H1 (cell line): ENCODE results near the gene GTF2A2. TPM values are rescaled to one million over a fixed set of nuclear protein-coding genes. Genes with fewer than 3 reads are reported as not detected.

Source experiments
- CTCF ChIA-PET: fragments of 300-600 bp; sonication (Branson Sonifier 250); formaldehyde crosslinking; loops from one replicate; lab custom pipeline; 2021; ENCODE audit not compliant: partially characterized antibody; lab: Charles Lee
- POLR2A ChIA-PET: fragments of 300-600 bp; sonication (Branson Sonifier 250); formaldehyde crosslinking; loops from one replicate; lab custom pipeline; 2021; ENCODE audit warnings: inconsistent platforms; ENCODE audit not compliant: partially characterized antibody; lab: Charles Lee
- DNase-seq, 2 experiments: peaks; one replicate each; pipeline versions ENCODE4 v3.0.0 to v3.0.0-alpha.2; 2010 to 2022; ENCODE audit warnings: low spot score in 2 of 2, low read depth in 1 of 2, mixed read lengths in 1 of 2
- FAIRE-seq: peaks from 2 replicates; lab custom pipeline; 2011; peaks lifted over from hg19 to GRCh38; lab: Jason Lieb, UNC
- H2AFZ ChIP-seq: 2 replicates; pipeline ENCODE4 v1.8.1; 2012; ENCODE audit warnings: low read length, inconsistent platforms
- H2AK5ac ChIP-seq: 2 replicates; pipeline ENCODE4 v1.6.1; 2013; ENCODE audit warnings: low read depth, low read length
- H2BK120ac ChIP-seq: replicated peaks from 2 replicates; pipeline ENCODE3; 2013; ENCODE audit warnings: low read depth, low read length, inconsistent platforms
- H2BK12ac ChIP-seq: 2 replicates; pipeline ENCODE4 v1.6.1; 2013; ENCODE audit warnings: low read depth, low read length
- H2BK15ac ChIP-seq: 2 replicates; pipeline ENCODE4 v1.6.1; 2013; ENCODE audit warnings: low read length
- H2BK20ac ChIP-seq: 2 replicates; pipeline ENCODE4 v1.6.1; 2013; ENCODE audit warnings: low read length
- H2BK5ac ChIP-seq: 2 replicates; pipeline ENCODE4 v1.6.1; 2013; ENCODE audit warnings: low read depth, low read length
- H3K14ac ChIP-seq: 2 replicates; pipeline ENCODE4 v1.6.1; 2013; ENCODE audit warnings: inconsistent platforms; ENCODE audit not compliant: insufficient read length
- H3K18ac ChIP-seq: 2 replicates; pipeline ENCODE4 v1.6.1; 2013; ENCODE audit warnings: low read length; ENCODE audit errors: extremely low read depth
- H3K23ac ChIP-seq: 2 replicates; pipeline ENCODE4 v1.6.1; 2013; ENCODE audit warnings: inconsistent platforms; ENCODE audit not compliant: insufficient read length
- H3K23me2 ChIP-seq: 2 replicates; pipeline ENCODE4 v1.6.1; 2013; ENCODE audit warnings: low read depth, low read length
- H3K27ac ChIP-seq: 2 replicates; pipeline ENCODE4 v1.6.1; 2011; ENCODE audit warnings: low read depth, low read length, inconsistent platforms
- H3K27me3 ChIP-seq, 4 experiments: replicated peaks in 1 of 4; 1 replicate in 1 of 4; 2 replicates in 3 of 4; pipeline versions ENCODE4 v1.6.1 to v1.8.1; 2011 to 2013; ENCODE audit warnings: low read length in 3 of 4, mild to moderate bottlenecking in 3 of 4, inconsistent platforms in 2 of 4, mixed read lengths in 2 of 4, moderate library complexity in 1 of 4; ENCODE audit not compliant: control insufficient read depth in 3 of 4, insufficient read depth in 3 of 4; ENCODE audit errors: extremely low read depth in 1 of 4
- H3K36me3 ChIP-seq, 4 experiments: 2 replicates each; pipeline versions ENCODE4 v1.6.1 to v1.8.1; 2011 to 2013; ENCODE audit warnings: mild to moderate bottlenecking in 4 of 4, low read length in 3 of 4, moderate library complexity in 2 of 4, control low read depth in 1 of 4, inconsistent platforms in 1 of 4; ENCODE audit not compliant: insufficient read depth in 4 of 4, control insufficient read depth in 2 of 4
- H3K4ac ChIP-seq: replicated peaks from 2 replicates; pipeline ENCODE3; 2013; ENCODE audit warnings: low read length, low read depth, mixed read lengths, inconsistent platforms; ENCODE audit not compliant: insufficient read length
- H3K4me1 ChIP-seq, 4 experiments: replicated peaks in 1 of 4; 1 replicate in 1 of 4; 2 replicates in 3 of 4; pipeline versions ENCODE4 v1.6.1 to v1.8.1; 2011 to 2013; ENCODE audit warnings: low read length in 3 of 4, inconsistent platforms in 2 of 4, mixed read lengths in 1 of 4; ENCODE audit not compliant: insufficient read depth in 4 of 4, control insufficient read depth in 3 of 4
- H3K4me2 ChIP-seq, 2 experiments: 2 replicates each; pipeline versions ENCODE4 v1.6.1 to v1.8.1; 2011 to 2013; ENCODE audit warnings: low read depth in 2 of 2, low read length in 2 of 2, control low read depth in 1 of 2, inconsistent platforms in 1 of 2, mild to moderate bottlenecking in 1 of 2; ENCODE audit not compliant: insufficient read depth in 1 of 2
- H3K4me3 ChIP-seq, 4 experiments: fragments of 200-600, 300-600 bp in 1 of 4; sonication (generic), shearing (Covaris generic), sonication (Bioruptor Twin) in 1 of 4; 2 replicates each; pipeline versions ENCODE4 v1.5.1 to v1.8.1; 2011 to 2016; ENCODE audit warnings: low read length in 4 of 4, low read depth in 3 of 4, control low read depth in 2 of 4, inconsistent platforms in 2 of 4, mild to moderate bottlenecking in 2 of 4, mixed read lengths in 1 of 4, moderate library complexity in 1 of 4; ENCODE audit not compliant: insufficient read depth in 2 of 4; ENCODE audit errors: extremely low read depth in 1 of 4
- H3K56ac ChIP-seq: replicated peaks from 2 replicates; pipeline ENCODE3; 2013; ENCODE audit warnings: low read depth, mild to moderate bottlenecking, mixed read lengths, low read length, inconsistent platforms; ENCODE audit not compliant: insufficient read length
- H3K79me1 ChIP-seq: 2 replicates; pipeline ENCODE4 v1.6.1; 2013; ENCODE audit warnings: low read depth, low read length, control low read depth
- H3K79me2 ChIP-seq, 2 experiments: 2 replicates each; pipeline versions ENCODE4 v1.6.1 to v1.8.1; 2012 to 2013; ENCODE audit warnings: low read length in 2 of 2, mild to moderate bottlenecking in 2 of 2, inconsistent platforms in 1 of 2; ENCODE audit not compliant: insufficient read depth in 2 of 2, control insufficient read depth in 1 of 2
- H3K9ac ChIP-seq, 4 experiments: replicated peaks in 1 of 4; 1 replicate in 1 of 4; 2 replicates in 3 of 4; pipeline versions ENCODE4 v1.6.1 to v1.8.1; 2011 to 2013; ENCODE audit warnings: low read depth in 3 of 4, low read length in 3 of 4, control low read depth in 2 of 4, mild to moderate bottlenecking in 2 of 4, moderate library complexity in 2 of 4, inconsistent platforms in 1 of 4; ENCODE audit errors: extremely low read depth in 1 of 4
- H3K9me3 ChIP-seq, 2 experiments: 2 replicates each; pipeline versions ENCODE4 v1.6.1 to v1.8.1; 2012 to 2013; ENCODE audit warnings: mild to moderate bottlenecking in 2 of 2, moderate library complexity in 2 of 2, control low read depth in 1 of 2, inconsistent platforms in 1 of 2, low read depth in 1 of 2, low read length in 1 of 2, mixed read lengths in 1 of 2; ENCODE audit not compliant: insufficient read depth in 2 of 2
- H4K20me1 ChIP-seq, 2 experiments: replicated peaks in 1 of 2; 2 replicates each; pipeline versions ENCODE3 to v1.8.1; 2011 to 2013; ENCODE audit warnings: inconsistent platforms in 2 of 2, low read length in 2 of 2, mild to moderate bottlenecking in 1 of 2; ENCODE audit not compliant: insufficient read depth in 2 of 2, control insufficient read depth in 1 of 2
- H4K5ac ChIP-seq: 2 replicates; pipeline ENCODE4 v1.6.1; 2013; ENCODE audit warnings: low read length, low read depth, mixed read lengths, inconsistent platforms; ENCODE audit not compliant: insufficient read length
- H4K8ac ChIP-seq: 2 replicates; pipeline ENCODE4 v1.8.0; 2013; ENCODE audit warnings: mild to moderate bottlenecking, moderate library complexity, low read length, inconsistent platforms; ENCODE audit not compliant: insufficient read depth; ENCODE audit errors: extremely low read depth
- H4K91ac ChIP-seq: replicated peaks from 2 replicates; pipeline ENCODE3; 2013; ENCODE audit warnings: low read length, mixed read lengths, inconsistent platforms; ENCODE audit not compliant: insufficient read length
- ASH2L ChIP-seq: fragments of 200-600, 300-600 bp; sonication (generic); IDR thresholded peaks from one replicate; pipeline ENCODE4 v1.7.1; 2017; ENCODE audit warnings: low read length
- CHD1 ChIP-seq: IDR thresholded peaks from 2 replicates; pipeline ENCODE4 v1.6.1; 2012; ENCODE audit warnings: low read depth, low read length, improper control_type of control experiment
- EP300 ChIP-seq, 2 experiments: IDR thresholded peaks; 1 replicate in 1 of 2; 2 replicates in 1 of 2; pipeline ENCODE4 v1.6.1; 2011 to 2012; ENCODE audit warnings: low read depth in 2 of 2, low read length in 2 of 2, mild to moderate bottlenecking in 2 of 2, borderline replicate concordance in 1 of 2, inconsistent platforms in 1 of 2, moderate library complexity in 1 of 2
- MAX ChIP-seq: IDR thresholded peaks from 2 replicates; pipeline ENCODE4 v1.6.1; 2012; ENCODE audit warnings: inconsistent platforms
- PHF8 ChIP-seq: fragments of 200-600 bp; sonication (generic); conservative IDR thresholded peaks from 2 replicates; pipeline ENCODE4 v1.7.1; 2012; ENCODE audit warnings: low read depth, mild to moderate bottlenecking, inconsistent platforms, low read length, moderate library complexity
- POU5F1 ChIP-seq: IDR thresholded peaks from 2 replicates; pipeline ENCODE4 v1.6.1; 2011; ENCODE audit warnings: low read depth, mild to moderate bottlenecking, low read length, moderate library complexity
- RNF2 ChIP-seq: fragments of 200-900, 300-1000 bp; sonication (generic); IDR thresholded peaks from 2 replicates; pipeline ENCODE4 v1.7.1; 2016; ENCODE audit warnings: borderline replicate concordance, low read depth, mild to moderate bottlenecking, antibody characterized with exemption, low read length; ENCODE audit not compliant: poor library complexity, severe bottlenecking; ENCODE audit errors: missing control alignments
- SAP30 ChIP-seq: fragments of 300-600 bp; sonication (generic); IDR thresholded peaks from 2 replicates; pipeline ENCODE4 v1.7.1; 2012; ENCODE audit warnings: low read length, moderate library complexity, mild to moderate bottlenecking, inconsistent platforms; ENCODE audit not compliant: insufficient read depth, insufficient replicate concordance
- SP1 ChIP-seq: IDR thresholded peaks from 2 replicates; pipeline ENCODE4 v1.6.1; 2011; ENCODE audit warnings: low read depth, low read length
- SUZ12 ChIP-seq: fragments of 200-600 bp; sonication (generic); IDR thresholded peaks from 2 replicates; pipeline ENCODE4 v1.6.1; 2012; ENCODE audit warnings: mild to moderate bottlenecking, inconsistent platforms, low read length, moderate library complexity, mixed read lengths
- TAF1 ChIP-seq: IDR thresholded peaks from 2 replicates; pipeline ENCODE4 v1.6.1; 2011; ENCODE audit warnings: mild to moderate bottlenecking, low read depth, low read length
- TBP ChIP-seq: IDR thresholded peaks from 2 replicates; pipeline ENCODE4 v1.6.1; 2011; ENCODE audit warnings: low read depth, low read length, improper control_type of control experiment
- TCF12 ChIP-seq: IDR thresholded peaks from 2 replicates; pipeline ENCODE4 v1.6.1; 2011; ENCODE audit warnings: low read depth, mild to moderate bottlenecking, low read length
- polyA plus RNA-seq, 7 experiments: library from polyadenylated mRNA; depleted of rRNA in 3 of 7; stranded (reverse) in 5 of 7; unstranded in 2 of 7; fragments of >200 nt in 5 of 7; fragments of 200-250 nt in 2 of 7; gene quantifications; 1 replicate in 5 of 7; 2 replicates in 1 of 7; 4 replicates in 1 of 7; pipeline versions ENCODE4 v1.2.1 to v1.2.3, GENCODE V29; 2011 to 2013; ENCODE audit warnings: missing spikeins in 2 of 7, mixed read lengths in 2 of 7
- total RNA-seq: library from RNA; stranded (reverse); fragmentation: NEBNext Ultra II Directional; extraction: Animal tissue kit (Norgen Biotek cat#: 25700); gene quantifications from 2 replicates; pipeline ENCODE4 v1.2.1, GENCODE V29; 2021
- TF ChIP-seq, protein P1 (sequence below): IDR thresholded peaks from 2 replicates; pipeline ENCODE4 v1.6.1; 2012; ENCODE audit warnings: inconsistent platforms

GTF2A2 gene
- total and polyA plus RNA-seq, 2 of the 8 experiments (the other 6 are each of a cell fraction or from before 2014, with no cell fraction given), result 52.2 to 161 TPM

- H2AK5ac ChIP-seq, result no peak overlapping the region
- H2BK12ac ChIP-seq, result no peak overlapping the region
- H2BK5ac ChIP-seq, result no peak overlapping the region
- peaks cover 11% of the 10 kb centered on the region for H3K79me1 ChIP-seq
- H2BK15ac ChIP-seq, result no peak overlapping the region
- no peak overlapping the region for H2BK120ac ChIP-seq
- H3K36me3 ChIP-seq, result peaks cover 5 to 57% (median 27%) of the 10 kb centered on the region in 4 experiments; a peak in 6 of 8 replicates
- H2BK20ac ChIP-seq, result no peak overlapping the region
- no peak overlapping the region for H2AFZ ChIP-seq
- no peak overlapping the region for H3K4me3 ChIP-seq
- H3K9me3 ChIP-seq, result peaks cover 0 to 3% of the 10 kb centered on the region in 2 experiments; a peak in 1 of 4 replicates
- CTCF ChIA-PET, result interaction anchor here (0.9 kb wide), 1 partner anchor 8 kb away, joined by 4 read pairs; the partner anchor contains the start of gene GTF2A2
- no peak overlapping the region for H4K5ac ChIP-seq
- no peak overlapping the region for H3K4me2 ChIP-seq
- H3K4ac ChIP-seq, result no peak overlapping the region
- no peak overlapping the region for H3K14ac ChIP-seq
- no peak overlapping the region for H3K27ac ChIP-seq
- no peak overlapping the region for H3K56ac ChIP-seq
- H4K20me1 ChIP-seq, result peaks cover under 1 to 4% of the 10 kb centered on the region in 2 experiments
- no peak for DNase-seq
- H4K91ac ChIP-seq, result no peak overlapping the region
- FAIRE-seq, result no peak
- no peaks in the 10 kb centered on the region for H3K4me1 ChIP-seq
- no peaks in the 10 kb centered on the region for H3K23me2 ChIP-seq
- H3K79me2 ChIP-seq, result peaks cover 12 to 31% of the 10 kb centered on the region in 2 experiments
- no peak overlapping the region for H3K18ac ChIP-seq
- POLR2A ChIA-PET, result no interaction called here
- H4K8ac ChIP-seq, result no peak overlapping the region
- no peaks in the 10 kb centered on the region for H3K27me3 ChIP-seq
- no peak overlapping the region for H3K9ac ChIP-seq
- H3K23ac ChIP-seq, result no peak overlapping the region
- TF ChIP-seq, protein P1, sequence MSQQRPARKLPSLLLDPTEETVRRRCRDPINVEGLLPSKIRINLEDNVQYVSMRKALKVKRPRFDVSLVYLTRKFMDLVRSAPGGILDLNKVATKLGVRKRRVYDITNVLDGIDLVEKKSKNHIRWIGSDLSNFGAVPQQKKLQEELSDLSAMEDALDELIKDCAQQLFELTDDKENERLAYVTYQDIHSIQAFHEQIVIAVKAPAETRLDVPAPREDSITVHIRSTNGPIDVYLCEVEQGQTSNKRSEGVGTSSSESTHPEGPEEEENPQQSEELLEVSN, result no peak
- TF ChIP-seq RNF2 (no peak), TCF12 (no peak), EP300 (IDR thresholded peaks at IDR 0.05; ENCODE audit: borderline replicate concordance in 1 of 2, low read depth in 2 of 2, low read length in 2 of 2) (no peak), SUZ12 (no peak), SP1 (no peak), CHD1 (no peak), POU5F1 (no peak), TAF1 (no peak), TBP (no peak), ASH2L (no peak), MAX (no peak), SAP30 (no peak), PHF8 (no peak)
Measured at GRCh38 chr15:59649603-59650002, 7.7 kb downstream of the GTF2A2 start.
